Large intestine (tissue), 3 donors: ENCODE results near the gene TCF19. TPM values are rescaled to one million over a fixed set of nuclear protein-coding genes. Genes with fewer than 3 reads are reported as not detected.
A peak's percentile ranks its signal among the peaks of the same experiment; 100 is the strongest.
"Not testable (repeated sequence)": the region's sequence is repeated elsewhere in the genome, so short reads cannot be mapped to it uniquely, and the experiment has no call there.

Experiments
- DNase-seq, 2 donors: peaks; one replicate each; pipeline versions ENCODE4 v3.0.0 to v3.0.0-alpha.2; 2013
- H3K27ac ChIP-seq: one replicate; pipeline ENCODE4 v1.5.1; 2013; ENCODE audit warnings: low read length
- H3K27me3 ChIP-seq: 2 replicates; pipeline ENCODE4 v1.6.1; 2013; ENCODE audit warnings: low read length; ENCODE audit not compliant: control insufficient read depth, insufficient read depth
- H3K36me3 ChIP-seq: 2 replicates; pipeline ENCODE4 v1.6.1; 2013; ENCODE audit warnings: low read length; ENCODE audit not compliant: control insufficient read depth, insufficient read depth
- H3K4me1 ChIP-seq: one replicate; pipeline ENCODE4 v1.6.1; 2013; ENCODE audit warnings: low read length; ENCODE audit not compliant: control insufficient read depth, insufficient read depth
- H3K4me3 ChIP-seq: one replicate; pipeline ENCODE4 v1.5.1; 2013; ENCODE audit warnings: low read length
- H3K9me3 ChIP-seq: one replicate; pipeline ENCODE4 v1.6.1; 2013; ENCODE audit warnings: mild to moderate bottlenecking, low read depth, low read length, moderate library complexity; ENCODE audit not compliant: control insufficient read depth
- WGBS: methylation state at CpG from one replicate; pipeline ENCODE4 v1.1.5; 2013; ENCODE audit warnings: low lambda C conversion rate; ENCODE audit not compliant: insufficient coverage; 5-methylcytosine and 5-hydroxymethylcytosine counted together
- polyA plus RNA-seq: library from polyadenylated mRNA; unstranded; fragments of 120-200 nt; gene quantifications from one replicate; pipeline ENCODE4 v1.2.1, GENCODE V29; 2013

The TCF19 gene
- polyA plus RNA-seq, 1 donor, result 9.1 TPM

DNA sequence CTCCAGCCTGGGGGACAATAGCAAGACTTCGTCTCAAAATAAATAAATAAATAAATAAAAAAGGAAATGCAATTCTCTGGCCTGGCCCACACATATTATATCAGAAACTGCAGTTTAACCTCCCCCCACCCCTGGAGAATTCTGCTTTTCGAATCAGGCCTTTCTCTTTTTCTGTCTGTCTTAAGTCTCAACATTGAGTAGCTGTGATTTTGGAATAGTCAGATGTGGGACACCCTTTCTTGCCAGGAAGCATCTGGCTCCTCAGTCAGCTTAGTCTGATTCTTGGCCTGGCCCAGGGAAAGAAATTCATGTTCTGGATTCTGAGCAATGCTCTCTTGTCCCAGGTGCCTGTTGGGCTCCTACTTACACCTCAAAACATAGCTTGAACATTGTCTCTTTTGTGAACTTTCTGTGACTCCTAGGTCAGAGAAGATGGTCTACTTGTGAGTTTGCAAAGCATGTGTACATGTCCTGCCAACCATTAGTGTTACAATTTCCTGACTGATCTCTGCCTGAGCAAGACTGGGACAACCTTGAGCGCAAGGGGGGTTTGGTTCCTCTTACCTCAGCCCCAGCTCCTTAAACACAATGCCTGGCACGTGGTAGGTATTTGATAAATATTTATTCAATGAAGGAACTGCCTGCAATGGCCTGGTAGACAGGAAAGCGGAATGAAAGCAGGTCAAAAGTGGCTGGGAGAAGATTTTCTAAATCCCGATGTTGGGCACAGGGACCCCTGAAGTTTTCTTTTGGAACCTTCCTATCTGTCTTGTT is 35.9 kb downstream of the TCF19 start:
- Histone ChIP-seq H3K4me1 (no peaks in the 10 kb centered on the region), H3K4me3 (no peak overlapping the region), H3K36me3 (no peaks in the 10 kb centered on the region), H3K9me3 (no peaks in the 10 kb centered on the region), H3K27ac (no peak overlapping the region), H3K27me3 (no peaks in the 10 kb centered on the region)
- no CpG with 5 or more reads among the region's 6 CpGs for WGBS
- no peak for DNase-seq

DNA sequence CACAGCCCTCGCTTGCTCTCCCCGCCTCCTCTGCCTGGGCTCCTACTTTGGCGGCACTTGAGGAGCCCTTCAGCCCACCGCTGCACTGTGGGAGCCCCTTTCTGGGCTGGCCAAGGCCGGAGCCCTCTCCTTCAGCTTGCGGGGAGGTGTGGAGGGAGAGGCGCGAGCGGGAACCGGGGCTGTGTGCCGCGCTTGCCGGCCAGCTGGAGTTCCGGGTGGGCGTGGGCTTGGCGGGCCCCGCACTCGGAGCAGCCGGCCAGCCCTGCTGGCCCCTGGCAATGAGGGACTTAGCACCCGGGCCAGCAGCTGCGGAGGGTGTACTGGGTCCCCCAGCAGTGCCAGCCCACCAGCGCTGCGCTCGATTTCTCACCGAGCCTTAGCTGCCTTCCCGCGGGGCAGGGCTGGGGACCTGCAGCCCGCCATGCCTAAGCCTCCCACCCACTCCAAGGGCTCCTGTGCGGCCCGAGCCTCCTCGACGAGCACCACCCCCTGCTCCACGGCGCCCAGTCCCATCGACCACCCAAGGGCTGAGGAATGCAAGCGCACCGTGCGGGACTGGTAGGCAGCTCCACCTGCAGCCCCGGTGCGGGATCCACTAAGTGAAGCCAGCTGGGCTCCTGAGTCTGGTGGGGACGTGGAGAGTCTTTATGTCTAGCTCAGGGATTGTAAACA is 37.1 kb downstream of the TCF19 start:
- not testable (repeated sequence) for H3K27me3 ChIP-seq, DNase-seq, H3K4me1 ChIP-seq, H3K9me3 ChIP-seq, H3K36me3 ChIP-seq, H3K27ac ChIP-seq, H3K4me3 ChIP-seq
- no CpG with 5 or more reads among the region's 41 CpGs for whole genome bisulfite sequencing

DNA sequence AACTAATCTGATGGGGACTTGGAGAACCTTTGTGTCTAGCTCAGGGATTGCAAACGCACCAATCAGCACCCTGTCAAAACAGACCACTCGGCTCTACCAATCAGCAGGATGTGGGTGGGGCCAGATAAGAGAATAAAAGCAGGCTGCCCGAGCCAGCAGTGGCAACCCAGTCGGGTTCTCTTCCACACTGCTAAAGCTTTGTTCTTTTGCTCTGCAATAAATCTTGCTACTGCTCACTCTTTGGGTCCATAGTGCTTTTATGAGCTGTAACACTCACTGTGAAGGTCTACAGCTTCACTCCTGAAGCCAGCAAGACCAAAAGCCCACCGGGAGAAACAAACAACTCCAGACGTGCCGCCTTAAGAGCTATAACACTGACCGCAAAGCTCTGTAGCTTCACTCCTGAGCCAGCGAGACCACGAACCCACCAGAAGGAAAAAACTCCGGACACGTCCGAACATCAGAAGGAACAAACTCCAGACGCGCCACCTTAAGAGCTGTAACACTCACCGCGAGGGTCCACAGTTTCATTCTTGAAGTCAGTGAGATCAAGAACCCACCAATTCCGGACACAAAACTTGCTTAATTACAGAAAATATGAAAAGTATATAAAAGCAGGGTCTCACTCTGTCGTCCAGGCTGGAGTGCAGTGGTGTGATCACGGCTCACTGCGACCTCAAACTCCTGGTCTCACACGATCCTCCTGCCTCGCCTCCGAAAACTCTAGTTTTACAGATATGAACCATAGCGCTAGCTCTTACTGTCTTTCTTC is 38.0 kb downstream of the TCF19 start:
- DNase-seq, H3K27ac ChIP-seq, H3K4me1 ChIP-seq, H3K36me3 ChIP-seq, H3K4me3 ChIP-seq, H3K9me3 ChIP-seq, H3K27me3 ChIP-seq: not testable (repeated sequence)
- WGBS, result no CpG with 5 or more reads among the region's 25 CpGs

DNA sequence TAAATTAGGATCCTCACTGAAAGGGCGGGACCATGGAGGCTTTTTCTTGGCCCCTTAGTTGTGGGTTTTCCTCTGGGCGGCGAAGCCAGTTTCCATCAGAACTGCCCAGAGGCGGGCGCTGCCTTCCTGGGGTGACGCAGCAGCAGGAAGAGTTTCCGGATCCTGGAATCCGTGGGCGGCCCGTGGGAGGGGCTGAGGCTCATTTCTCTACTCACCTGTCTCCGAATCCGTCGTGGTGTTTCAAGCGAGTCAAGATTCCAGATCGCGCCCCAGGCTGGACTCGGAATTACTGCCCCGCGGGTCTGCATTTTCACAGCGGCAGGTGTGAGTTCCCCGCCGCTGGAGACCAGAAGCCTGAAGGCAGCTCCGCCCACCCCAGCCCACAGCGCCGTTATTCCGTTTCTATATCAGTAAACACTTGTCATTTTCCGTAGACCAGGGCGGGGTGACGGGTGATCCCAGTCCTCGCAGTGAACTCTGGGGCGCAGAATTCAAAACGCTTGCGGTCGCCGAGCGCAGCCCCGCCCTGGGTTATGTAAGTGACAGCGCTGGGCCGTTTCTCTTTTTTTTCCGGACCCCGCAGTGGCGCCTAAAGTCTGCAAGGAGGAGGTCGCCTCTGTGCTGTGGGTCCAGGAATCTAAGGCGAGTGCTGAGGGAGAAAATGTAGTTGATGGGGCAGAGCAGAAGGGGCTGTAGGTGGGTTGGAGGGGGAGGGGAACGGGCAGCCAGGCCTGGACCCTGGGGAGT is 39.3 kb downstream of the TCF19 start:
- H3K4me1 ChIP-seq, result peaks cover 10% of the 10 kb centered on the region

DNA sequence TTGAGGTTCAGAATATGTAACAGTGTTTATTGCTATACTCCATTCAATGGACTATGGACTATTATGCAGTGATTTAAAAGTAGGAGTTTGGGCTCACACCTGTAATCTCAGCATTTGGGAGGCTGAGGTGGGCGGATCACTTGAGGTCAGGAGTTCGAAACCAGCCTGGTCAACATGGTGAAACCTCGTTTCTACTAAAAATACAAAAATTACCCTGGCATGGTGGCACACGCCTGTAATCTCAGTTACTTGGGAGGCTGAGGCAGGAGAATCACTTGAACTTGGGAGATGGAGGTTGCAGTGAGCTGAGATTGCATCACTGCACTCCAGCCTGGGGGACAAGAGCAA is 40.7 kb downstream of the TCF19 start:
- WGBS, result no CpG with 5 or more reads among the region's 4 CpGs
- H3K4me3 ChIP-seq, H3K9me3 ChIP-seq, H3K36me3 ChIP-seq, H3K27me3 ChIP-seq, DNase-seq, H3K27ac ChIP-seq: not testable (repeated sequence)
- peaks cover 14% of the 10 kb centered on the region for H3K4me1 ChIP-seq

More for the DNA sequence above, 39.3 kb downstream of the TCF19 start:
- H3K9me3 ChIP-seq, result no peaks in the 10 kb centered on the region
- peak overlapping the region; percentile 66 for H3K4me3 ChIP-seq
- DNase-seq, result peak; percentile 86 to 92
- WGBS, result no CpG with 5 or more reads among the region's 45 CpGs
- H3K27ac ChIP-seq, result peak overlapping the region; percentile 97
- no peaks in the 10 kb centered on the region for H3K27me3 ChIP-seq
- H3K36me3 ChIP-seq, result no peaks in the 10 kb centered on the region

DNA sequence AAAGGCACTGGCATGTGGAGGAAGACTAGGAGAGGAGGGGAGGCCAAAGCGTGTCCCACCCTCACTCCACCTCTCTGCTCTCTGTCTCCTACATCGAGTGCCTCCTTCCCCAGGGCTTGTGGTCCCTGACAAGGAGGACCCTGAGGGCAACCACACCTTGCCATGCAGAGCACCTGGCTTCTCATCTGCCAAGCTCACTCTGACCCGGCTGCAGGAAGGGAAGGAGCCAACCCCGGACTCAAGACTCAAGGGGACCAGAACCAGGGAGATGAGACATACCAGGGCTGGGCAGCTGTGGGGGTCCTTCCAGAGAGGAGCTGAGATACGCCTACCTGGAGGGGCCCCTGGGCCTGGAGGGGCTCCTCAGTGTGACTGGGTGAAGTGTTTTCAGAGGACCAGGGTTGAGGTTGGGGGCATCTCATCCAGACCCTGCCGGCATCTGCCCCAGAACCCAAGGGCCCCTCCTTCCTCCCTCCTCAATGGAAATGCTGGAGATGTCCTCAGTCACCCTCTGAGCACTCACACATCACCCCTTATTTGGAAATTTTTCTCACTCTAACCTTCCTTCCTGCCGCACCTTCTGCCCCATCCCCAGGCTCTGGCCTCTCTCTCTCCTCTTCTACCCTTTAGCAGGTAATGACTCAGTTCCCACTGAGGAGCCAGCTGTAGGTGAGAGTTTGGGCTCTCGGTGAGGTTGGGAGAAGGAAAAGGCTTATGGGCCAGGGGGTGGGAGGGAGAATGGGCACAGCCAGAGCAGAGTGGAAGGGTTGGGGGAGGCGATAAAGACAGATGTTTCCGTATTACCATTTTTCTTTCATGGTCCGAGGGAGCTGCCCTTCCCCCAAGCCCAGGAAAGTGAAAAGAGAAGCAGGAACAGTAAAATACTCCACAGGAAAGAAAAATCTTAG is 44.1 kb downstream of the TCF19 start:
- Histone ChIP-seq H3K27me3 (no peaks in the 10 kb centered on the region), H3K4me1 (peaks cover 31% of the 10 kb centered on the region), H3K9me3 (no peaks in the 10 kb centered on the region), H3K36me3 (no peaks in the 10 kb centered on the region), H3K27ac (peak overlapping the region; percentile 87), H3K4me3 (no peak overlapping the region)
- DNase-seq, result no peak
- WGBS, result 33% methylated on average over 1 of the region's 11 CpGs

DNA sequence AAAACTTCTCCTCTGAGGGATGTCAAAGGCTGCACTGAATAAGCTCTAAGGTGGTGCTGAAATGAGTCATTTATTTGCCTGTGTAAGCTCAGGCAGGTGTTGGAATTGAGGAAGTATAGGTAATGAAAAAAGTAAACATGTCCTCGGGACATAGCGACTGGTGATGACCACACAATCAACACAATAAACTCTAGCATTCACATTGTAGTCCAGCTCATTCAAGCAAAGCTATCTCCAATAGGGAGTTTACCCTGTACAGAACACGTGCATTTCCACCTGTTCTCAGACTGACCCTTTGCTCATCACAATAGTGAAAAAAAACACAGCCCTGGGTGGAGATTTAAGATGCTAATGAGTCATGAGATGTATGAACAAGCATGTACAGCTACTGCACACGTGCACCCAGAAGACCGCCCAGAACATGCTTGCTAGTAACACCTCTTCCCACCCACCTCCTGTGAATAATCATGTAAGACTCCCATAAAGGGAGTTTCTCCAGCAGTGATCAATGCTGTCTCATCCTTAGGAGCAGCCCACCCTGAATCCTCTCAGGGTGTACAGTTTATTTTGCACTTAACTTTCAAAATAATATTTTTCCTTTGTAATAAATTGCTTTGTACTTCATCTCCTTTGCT is 45.1 kb downstream of the TCF19 start:
- no CpG with 5 or more reads among the region's 5 CpGs for WGBS
- H3K4me1 ChIP-seq, result peaks cover 40% of the 10 kb centered on the region
- H3K4me3 ChIP-seq, result peak overlapping the region; percentile 42
- H3K27me3 ChIP-seq, result no peaks in the 10 kb centered on the region
- peak overlapping the region; percentile 87 for H3K27ac ChIP-seq
- no peaks in the 10 kb centered on the region for H3K9me3 ChIP-seq
- peak; percentile 82 to 91 for DNase-seq
- H3K36me3 ChIP-seq, result no peaks in the 10 kb centered on the region

DNA sequence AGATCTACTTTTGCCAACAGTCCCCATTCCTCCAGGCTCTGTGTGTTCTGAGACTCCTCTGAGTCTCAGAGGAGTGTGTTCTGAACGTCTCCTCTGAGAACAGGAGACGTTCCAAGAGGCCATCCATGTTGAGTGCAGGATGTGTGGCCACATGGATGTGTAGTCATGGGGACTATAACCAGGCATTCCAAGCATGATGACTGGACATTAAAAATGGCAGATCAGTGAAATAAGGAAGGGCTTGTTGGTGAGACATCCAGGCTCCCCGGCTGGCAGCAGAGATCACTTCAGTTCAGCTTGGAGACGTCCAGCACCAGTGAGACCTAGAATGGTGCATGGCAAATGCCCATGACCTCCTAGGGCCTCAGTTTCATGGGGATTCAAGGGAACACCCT is 46.4 kb downstream of the TCF19 start:
- H3K4me1 ChIP-seq, result peaks cover 49% of the 10 kb centered on the region
- H3K36me3 ChIP-seq, result no peaks in the 10 kb centered on the region
- H3K9me3 ChIP-seq, result no peaks in the 10 kb centered on the region
- H3K4me3 ChIP-seq, result no peak overlapping the region
- H3K27ac ChIP-seq, result peak overlapping the region; percentile 87
- DNase-seq, result no peak
- H3K27me3 ChIP-seq, result no peaks in the 10 kb centered on the region
- WGBS, result no CpG with 5 or more reads among the region's 4 CpGs

DNA sequence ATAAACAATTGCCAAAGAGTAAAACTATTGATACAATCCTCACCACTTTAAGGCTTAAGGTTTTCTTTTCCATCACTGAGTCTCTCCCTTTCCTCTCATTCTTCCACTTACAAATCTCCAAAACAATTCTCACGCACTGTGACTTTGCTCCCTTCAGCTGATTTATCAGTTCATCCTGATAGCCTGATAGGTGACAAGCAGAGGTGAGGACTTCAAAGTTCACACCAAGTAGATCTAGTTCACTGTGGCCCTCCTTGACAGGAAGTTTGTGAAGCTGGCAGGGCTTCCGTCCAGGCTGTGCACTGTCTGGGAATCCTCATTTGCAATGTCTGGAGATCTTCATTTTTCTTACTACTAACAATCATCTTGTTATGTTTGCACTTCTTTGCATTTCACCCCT is 47.2 kb downstream of the TCF19 start:
- H3K9me3 ChIP-seq, result no peaks in the 10 kb centered on the region
- peak; percentile 28 to 50 for DNase-seq
- WGBS, result no CpG with 5 or more reads among the region's 2 CpGs
- H3K36me3 ChIP-seq, result no peaks in the 10 kb centered on the region
- peak overlapping the region; percentile 87 for H3K27ac ChIP-seq
- no peaks in the 10 kb centered on the region for H3K27me3 ChIP-seq
- peaks cover 57% of the 10 kb centered on the region for H3K4me1 ChIP-seq
- no peak overlapping the region for H3K4me3 ChIP-seq
